GM21723 (cell line): ENCODE data around the gene IFRD1.

ENCODE experiments used
- ATAC-seq: cut with Tn5 transposase; IDR thresholded peaks from one replicate; pipeline ENCODE4 v1.9.1; 2021; ENCODE audit warnings: mild to moderate bottlenecking, moderate library complexity; ENCODE audit not compliant: unreplicated experiment

The IFRD1 gene

DNA sequence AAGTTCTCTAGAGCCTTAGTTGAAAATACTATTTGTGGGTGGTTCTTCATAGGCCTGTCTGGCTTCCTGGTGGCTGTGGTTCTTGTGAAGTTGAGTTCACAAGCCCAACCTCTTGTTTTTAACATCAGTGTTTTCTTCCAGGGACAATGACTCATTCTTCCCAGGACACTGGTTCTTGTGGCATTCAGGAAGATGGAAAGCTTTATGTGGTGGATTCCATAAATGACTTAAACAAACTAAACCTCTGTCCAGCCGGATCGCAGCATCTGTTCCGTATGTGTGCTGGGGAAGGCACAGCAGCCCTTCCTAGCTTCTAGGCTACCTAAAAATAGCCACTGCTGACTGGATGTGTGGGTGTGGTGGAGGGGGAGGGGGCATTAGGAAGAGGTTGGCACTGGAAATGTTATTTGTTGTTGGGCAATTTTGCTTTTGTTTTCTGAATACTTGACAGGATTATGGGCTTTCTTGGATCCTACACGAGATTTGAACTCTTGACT is 34.5 kb downstream of the IFRD1 start:
- no peak for ATAC-seq

DNA sequence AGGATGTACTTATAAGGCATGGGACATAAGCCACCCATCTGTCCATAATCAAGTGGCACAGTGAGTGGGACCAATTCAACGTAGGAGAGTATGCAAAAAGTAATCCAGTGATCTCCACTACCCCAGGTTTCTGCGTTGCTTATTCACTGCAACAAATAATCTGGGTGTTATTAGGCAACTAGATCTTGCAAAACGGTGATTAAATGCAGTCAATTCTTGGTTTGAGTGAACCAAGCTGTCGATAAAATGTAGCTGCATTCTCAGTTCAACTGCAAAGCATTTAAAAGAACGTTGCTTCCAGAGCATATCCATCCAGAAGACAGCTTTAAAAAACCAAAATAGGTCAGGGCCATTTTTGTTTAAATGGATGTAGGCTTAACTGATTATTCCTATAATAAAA is 35.5 kb downstream of the IFRD1 start:
- ATAC-seq = no peak

GRCh38 chr7:112487457-112488263 is 37.4 kb downstream of the IFRD1 start:
- no peak for ATAC-seq

GRCh38 chr7:112488264-112488552 is 37.9 kb downstream of the IFRD1 start:
- ATAC-seq = no peak

GRCh38 chr7:112492186-112492585 is 41.9 kb downstream of the IFRD1 start:
- ATAC-seq = no peak

DNA sequence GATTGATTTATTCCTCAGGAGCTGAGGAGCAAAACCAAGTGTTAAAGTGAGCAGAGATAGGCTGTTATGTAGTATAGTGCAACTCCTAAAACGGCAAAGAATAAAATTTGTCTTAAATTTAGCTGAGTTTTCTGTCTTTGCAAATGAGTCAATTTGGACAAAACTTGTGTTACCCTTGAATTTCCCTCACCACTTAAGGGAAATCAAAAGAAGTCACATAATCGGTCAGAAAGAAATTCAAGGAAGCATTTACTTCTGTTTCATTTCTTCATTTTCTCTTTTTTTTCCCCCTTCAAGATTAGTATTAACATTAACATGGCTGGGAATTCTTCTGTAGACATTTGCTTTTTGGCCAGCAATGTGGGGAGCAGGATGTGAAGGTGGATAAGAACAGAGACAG is 44.4 kb downstream of the IFRD1 start:
- no peak for ATAC-seq

DNA sequence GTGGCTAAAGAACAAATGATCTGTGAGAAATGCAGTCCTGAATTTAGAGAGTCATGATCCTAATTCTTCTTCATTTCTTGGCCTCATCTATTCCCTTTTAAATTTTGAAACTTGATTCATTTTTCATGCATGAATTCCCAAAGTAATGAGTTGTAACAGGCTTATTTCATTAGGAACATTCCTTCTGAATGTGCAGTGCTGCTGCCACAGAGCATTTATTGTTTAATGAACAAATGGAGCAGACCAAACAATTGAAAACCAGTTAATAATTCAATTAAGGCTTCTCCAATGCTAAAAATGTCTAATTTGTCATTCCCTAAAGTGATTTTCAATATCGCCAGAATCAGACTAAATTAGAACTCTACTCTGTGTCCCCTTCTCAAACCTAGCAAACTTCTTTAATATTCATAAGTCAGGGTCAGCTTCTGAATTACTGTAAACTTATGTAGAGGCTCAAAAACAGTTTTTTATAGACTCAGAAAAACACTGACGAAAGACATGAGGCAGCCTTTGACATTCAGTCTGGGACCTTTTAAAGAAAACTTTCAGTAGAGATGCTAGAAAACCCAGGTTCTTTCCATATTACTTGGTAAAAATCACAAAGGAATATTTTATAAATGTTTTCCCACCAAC is 45.0 kb downstream of the IFRD1 start:
- no peak for ATAC-seq

DNA sequence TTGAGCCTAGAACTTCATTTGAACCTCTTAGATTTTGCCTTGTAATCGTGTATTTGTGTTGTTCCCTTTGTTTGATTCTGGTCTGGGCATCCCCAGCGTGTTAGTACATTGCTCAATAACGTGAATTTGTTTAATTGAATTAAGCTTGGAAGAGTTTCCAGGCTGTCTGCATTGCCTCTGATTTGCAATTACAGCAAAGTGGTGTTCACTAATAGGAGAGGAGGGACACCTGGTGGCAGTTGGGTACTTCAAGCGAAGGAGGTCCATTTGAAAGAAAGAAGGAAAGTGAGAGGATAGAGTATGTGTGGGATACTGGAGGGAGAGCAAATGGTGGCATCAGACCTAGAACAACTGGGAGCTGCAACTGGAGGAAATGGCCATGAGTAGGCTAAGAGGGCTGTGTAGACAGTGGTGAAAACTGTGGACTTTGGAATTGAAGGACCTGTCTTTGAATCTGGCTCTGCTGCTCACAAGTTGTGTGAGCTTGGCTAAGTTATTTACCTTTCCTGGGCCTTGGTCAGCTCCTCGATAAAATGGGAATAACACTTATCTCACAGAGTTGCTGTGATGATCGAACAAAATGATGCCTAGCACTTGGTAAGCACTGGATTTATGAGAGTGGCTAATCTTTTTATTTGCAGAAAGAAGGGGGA is 45.7 kb downstream of the IFRD1 start:
- peak; percentile 60 for ATAC-seq

DNA sequence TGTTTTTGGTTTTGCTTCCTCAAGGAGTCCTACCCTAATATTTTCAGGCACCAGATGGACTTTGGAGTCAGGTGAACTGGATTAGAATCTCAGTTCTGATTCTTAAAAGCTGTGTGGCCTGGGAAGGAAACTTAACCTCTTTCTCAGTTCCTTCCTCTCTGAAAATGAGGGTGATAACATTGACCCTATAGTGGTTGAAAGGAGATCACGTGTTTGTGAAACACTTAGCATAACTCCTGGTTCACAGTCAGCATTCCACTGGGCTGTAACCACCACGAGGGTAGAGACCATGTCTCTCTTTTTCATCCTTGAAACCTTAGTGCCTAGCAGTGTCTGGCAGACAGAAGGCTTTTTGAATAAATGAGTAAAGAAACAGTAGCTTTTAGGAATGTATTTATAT is 47.2 kb downstream of the IFRD1 start:
- ATAC-seq = peak; percentile 75

- no peak for ATAC-seq
Observed at GRCh38 chr7:112500619-112501018, 50.4 kb downstream of the IFRD1 start.

DNA sequence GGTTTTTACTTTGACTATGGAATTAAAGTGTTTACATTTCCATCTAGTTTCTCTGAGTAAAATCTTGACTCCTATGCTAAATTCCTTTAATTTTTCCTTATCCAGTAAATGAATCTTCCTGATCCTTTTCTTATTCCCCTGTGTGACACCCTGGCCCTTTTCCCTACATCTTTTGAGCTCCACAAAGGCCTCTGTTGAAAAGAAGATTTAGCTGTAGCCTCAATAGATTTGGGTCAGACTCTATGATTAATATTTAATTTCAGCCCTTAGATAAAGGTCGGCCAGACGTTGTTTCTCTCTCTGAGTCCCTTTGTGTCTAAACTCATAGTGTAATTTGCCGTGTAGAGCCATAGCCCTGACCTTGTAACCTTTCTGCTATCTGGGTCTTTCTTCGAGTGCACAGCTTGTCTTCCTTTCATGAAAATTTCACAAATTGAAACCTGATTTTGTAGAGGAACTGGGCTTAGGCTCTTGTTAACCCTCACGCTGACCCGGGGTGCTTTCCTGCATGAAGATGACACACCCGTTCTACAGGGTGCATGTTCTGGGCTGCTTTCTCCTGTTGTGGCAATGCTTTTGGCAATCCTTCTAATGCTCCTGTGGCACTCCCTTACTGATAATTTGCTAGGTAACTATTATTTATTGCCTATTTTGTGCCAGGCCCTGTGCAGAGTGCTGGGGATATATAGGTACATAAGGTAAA is 51.7 kb downstream of the IFRD1 start:
- ATAC-seq = no peak

DNA sequence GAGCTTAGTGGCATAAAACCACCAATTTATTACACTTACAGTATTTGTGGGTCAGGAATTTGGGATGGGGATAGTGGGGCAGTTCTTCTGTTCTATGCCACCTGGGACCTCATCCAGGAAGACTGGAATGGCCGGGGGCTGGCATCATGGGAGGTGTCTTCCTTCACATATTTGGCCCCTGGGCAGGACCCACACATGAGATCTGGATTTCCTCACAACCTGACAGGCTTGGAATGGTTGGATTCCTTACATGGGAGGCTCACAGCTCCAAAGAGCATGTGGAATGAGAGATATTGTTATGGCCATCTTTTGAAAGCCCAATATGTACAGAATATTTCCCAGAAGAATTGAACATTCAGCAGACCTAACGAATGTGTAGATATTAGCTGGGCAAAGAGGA is 52.4 kb downstream of the IFRD1 start:
- no peak for ATAC-seq

- no peak for ATAC-seq
Observed at GRCh38 chr7:112503361-112503972, 53.2 kb downstream of the IFRD1 start.

DNA sequence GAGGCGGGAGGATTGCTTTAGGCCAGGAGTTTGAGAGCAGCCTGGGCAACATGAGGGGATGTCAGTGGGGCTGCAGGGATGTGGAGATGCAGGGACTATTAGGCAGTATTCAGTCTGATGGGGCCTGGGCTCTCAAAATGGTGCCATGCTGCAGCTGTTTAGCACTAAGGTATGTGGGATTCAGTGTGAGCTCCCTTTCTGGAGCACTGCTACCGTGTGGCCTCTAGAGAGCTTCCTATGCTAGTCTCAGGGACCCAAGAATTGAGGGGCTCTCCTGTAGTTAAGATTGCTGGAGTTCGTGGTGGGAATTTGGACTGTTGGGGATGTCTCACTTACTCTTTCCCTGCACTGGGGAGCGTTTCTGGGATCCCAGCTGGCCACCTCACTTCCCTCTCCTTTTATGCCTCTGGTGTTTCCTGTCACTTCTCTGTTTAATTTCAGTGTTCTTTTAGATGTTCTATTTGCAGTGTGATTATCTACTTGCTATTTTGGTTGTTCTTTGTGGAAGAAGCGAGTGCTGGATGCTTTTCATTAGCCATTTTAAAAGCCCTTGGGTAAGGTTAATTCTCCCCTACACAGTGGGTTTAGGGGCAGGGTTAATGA is 53.9 kb downstream of the IFRD1 start:
- ATAC-seq = no peak

DNA sequence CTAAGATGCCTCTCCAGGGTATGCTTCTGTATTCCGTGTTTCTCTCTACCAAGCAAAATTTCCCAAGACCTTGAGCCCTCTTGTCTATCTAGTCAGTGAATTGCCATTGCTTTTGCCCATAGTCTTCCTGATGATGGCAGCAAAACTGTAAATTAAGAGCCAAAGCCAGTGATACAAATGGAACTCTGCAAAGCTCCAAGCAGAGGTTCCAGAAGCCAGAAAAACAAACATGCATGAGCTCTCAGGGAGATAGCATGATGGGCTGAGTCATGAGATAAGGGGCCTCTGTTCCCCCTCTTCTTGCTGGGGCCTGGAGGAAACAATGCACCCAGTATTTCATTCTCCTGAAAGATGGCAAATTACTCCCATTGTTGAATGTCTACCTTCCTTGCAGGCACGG is 55.2 kb downstream of the IFRD1 start:
- ATAC-seq = no peak

GRCh38 chr7:112508404-112508803 is 58.1 kb downstream of the IFRD1 start:
- ATAC-seq = no peak

GRCh38 chr7:112509402-112509801 is 59.1 kb downstream of the IFRD1 start:
- no peak for ATAC-seq

DNA sequence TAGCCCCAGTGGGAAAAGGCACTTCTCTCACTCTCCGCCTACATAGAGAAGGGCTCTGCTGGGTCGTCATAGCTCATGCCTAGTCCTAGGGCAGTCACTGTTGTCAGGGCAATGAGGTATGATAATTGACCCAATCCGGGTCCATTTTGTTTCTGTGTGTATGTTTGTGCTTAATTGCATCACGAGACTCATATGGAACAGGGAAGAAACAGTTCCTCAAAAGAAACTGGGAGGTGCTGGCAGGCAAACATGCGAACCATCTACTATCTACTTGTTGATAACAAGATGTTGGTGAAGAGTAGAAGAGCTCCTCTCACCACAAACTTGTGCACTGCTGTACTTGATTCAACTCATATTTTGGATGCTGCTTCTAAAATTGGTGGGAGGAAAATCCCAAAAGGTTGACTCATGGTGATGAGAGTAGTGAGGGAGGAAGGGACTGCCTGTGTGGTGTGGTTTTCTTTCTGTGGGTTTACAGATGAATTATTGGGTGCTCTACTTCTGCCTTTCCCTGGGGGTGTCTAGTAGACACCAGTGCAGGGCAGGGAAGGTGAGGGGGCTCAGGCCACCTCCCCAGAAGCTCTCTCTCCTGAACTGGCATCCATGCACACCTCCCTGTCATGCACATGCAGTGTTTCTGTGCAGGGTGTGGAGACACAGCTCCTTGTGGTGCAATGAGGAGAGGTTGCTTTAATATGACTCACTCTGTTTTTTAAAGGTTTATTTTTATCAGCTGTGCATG is 59.9 kb downstream of the IFRD1 start:
- ATAC-seq = peak; percentile 66

DNA sequence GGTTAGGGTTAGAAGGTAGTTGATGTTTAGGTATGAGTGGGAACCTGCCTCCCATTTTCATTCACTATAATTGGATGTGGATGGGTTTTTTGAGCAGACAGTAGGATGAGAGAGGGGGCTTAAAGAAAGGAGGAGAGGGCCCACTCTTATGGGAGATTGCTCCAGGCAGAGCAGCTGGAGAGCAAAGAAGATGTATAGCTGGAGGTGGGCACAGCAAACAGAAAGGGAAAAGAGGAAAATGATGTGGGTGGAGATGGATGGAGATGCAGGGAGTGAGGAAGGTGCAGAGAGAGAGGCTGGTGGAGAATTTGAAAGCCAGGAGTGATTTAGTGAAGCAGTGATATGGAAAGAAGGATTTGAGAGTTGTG is 60.5 kb downstream of the IFRD1 start:
- no peak for ATAC-seq
